Skin epidermis (tissue), 12 donors: ENCODE measurements around the gene PES1.

Source experiments
- H3K27ac ChIP-seq, 21 experiments: fragments of 200-600 bp; sonication (generic) in 11 of 21; one replicate each; pipeline ENCODE4 v1.5.0; 2020; ENCODE audit warnings: mild to moderate bottlenecking in 3 of 21, inconsistent platforms in 2 of 21, moderate library complexity in 2 of 21
- H3K4me3 ChIP-seq, 7 experiments: fragments of 200-600 bp; sonication (generic) in 2 of 7; one replicate each; pipeline ENCODE4 v1.5.0; 2020; ENCODE audit warnings: inconsistent platforms in 2 of 7, mild to moderate bottlenecking in 2 of 7, moderate library complexity in 1 of 7

The PES1 gene

GRCh38 chr22:30610299-30610698, 18.6 kb upstream of the PES1 start:
- Histone ChIP-seq H3K4me3 (no peak overlapping the region), H3K27ac (peak overlapping the region in 1 of 21 experiments; percentile 65)

GRCh38 chr22:30609260-30610185, 17.8 kb upstream of the PES1 start:
- H3K27ac ChIP-seq: peak overlapping the region in 19 of 21 experiments; percentile 10 to 81 (median 55)
- no peak overlapping the region for H3K4me3 ChIP-seq

- H3K27ac ChIP-seq: peak overlapping the region in 14 of 21 experiments; percentile 7 to 90 (median 76)
- no peak overlapping the region for H3K4me3 ChIP-seq
Measured at GRCh38 chr22:30607939-30608338, 16.2 kb upstream of the PES1 start.

GRCh38 chr22:30607300-30607930, 15.7 kb upstream of the PES1 start:
- Histone ChIP-seq H3K27ac (peak overlapping the region in 20 of 21 experiments; percentile 9 to 90 (median 79)), H3K4me3 (peak overlapping the region; percentile 31 to 56 (median 45))

- H3K27ac ChIP-seq: peak within 1 kb of the TSS; percentile 9 to 90 (median 79)
- peak within 1 kb of the TSS; percentile 31 to 56 (median 45) for H3K4me3 ChIP-seq
Measured at GRCh38 chr22:30606455-30607299, 15.0 kb upstream of the PES1 start, which contains the start of gene TCN2. TCN2 (plus strand) TSS chr22:30607174; CDS start chr22:30607332, 158 bp downstream.

GRCh38 chr22:30605449-30606110, 13.9 kb upstream of the PES1 start:
- peak overlapping the region in 12 of 21 experiments; percentile 62 to 90 (median 81) for H3K27ac ChIP-seq
- H3K4me3 ChIP-seq: peak overlapping the region in 2 of 7 experiments; percentile 50 to 56

- Histone ChIP-seq H3K4me3 (no peak overlapping the region), H3K27ac (no peak overlapping the region)
Measured at GRCh38 chr22:30604723-30605122, 13.0 kb upstream of the PES1 start.

GRCh38 chr22:30603801-30604200, 12.1 kb upstream of the PES1 start:
- no peak overlapping the region for H3K27ac ChIP-seq

GRCh38 chr22:30602049-30602448, 10.3 kb upstream of the PES1 start:
- Histone ChIP-seq H3K4me3 (no peak overlapping the region), H3K27ac (no peak overlapping the region)

More at GRCh38 chr22:30603801-30604200, 12.1 kb upstream of the PES1 start:
- H3K4me3 ChIP-seq: no peak overlapping the region

- Histone ChIP-seq H3K27ac (no peak overlapping the region), H3K4me3 (no peak overlapping the region)
Measured at GRCh38 chr22:30601464-30601863, 9.8 kb upstream of the PES1 start.

GRCh38 chr22:30600921-30601320, 9.2 kb upstream of the PES1 start:
- no peak overlapping the region for H3K27ac ChIP-seq
- no peak overlapping the region for H3K4me3 ChIP-seq

- no peak overlapping the region for H3K4me3 ChIP-seq
- no peak overlapping the region for H3K27ac ChIP-seq
Measured at GRCh38 chr22:30598986-30599385, 7.3 kb upstream of the PES1 start.

GRCh38 chr22:30596886-30597285, 5.2 kb upstream of the PES1 start:
- H3K27ac ChIP-seq: no peak overlapping the region

GRCh38 chr22:30596199-30596598, 4.5 kb upstream of the PES1 start:
- no peak overlapping the region for H3K27ac ChIP-seq
- H3K4me3 ChIP-seq: no peak overlapping the region

More at GRCh38 chr22:30596886-30597285, 5.2 kb upstream of the PES1 start:
- no peak overlapping the region for H3K4me3 ChIP-seq

GRCh38 chr22:30592360-30592713, 627 bp upstream of the PES1 start:
- Histone ChIP-seq H3K4me3 (peak overlapping the region in 6 of 7 experiments; percentile 56 to 98 (median 78)), H3K27ac (peak overlapping the region in 8 of 21 experiments; percentile 86 to 95 (median 92))

GRCh38 chr22:30591191-30591587, 521 bp downstream of the PES1 start:
- Histone ChIP-seq H3K27ac (peak overlapping the region in 19 of 21 experiments; percentile 73 to 95 (median 87)), H3K4me3 (peak overlapping the region; percentile 56 to 98 (median 73))

- no peak overlapping the region for H3K4me3 ChIP-seq
- H3K27ac ChIP-seq: no peak overlapping the region
Measured at GRCh38 chr22:30586414-30586813, 5.3 kb downstream of the PES1 start.

- Histone ChIP-seq H3K4me3 (no peak overlapping the region), H3K27ac (no peak overlapping the region)
Measured at GRCh38 chr22:30584441-30584840, 7.3 kb downstream of the PES1 start.
